ENCODE results near the gene RBBP4. TPM values are rescaled to one million over a fixed set of nuclear protein-coding genes. Genes with fewer than 3 reads are reported as not detected.

RBBP4 gene
- total and polyA plus RNA-seq, 2 of the 8 experiments (the other 6 are each of a cell fraction or from before 2014, with no cell fraction given), result 147 to 397 TPM

DNA sequence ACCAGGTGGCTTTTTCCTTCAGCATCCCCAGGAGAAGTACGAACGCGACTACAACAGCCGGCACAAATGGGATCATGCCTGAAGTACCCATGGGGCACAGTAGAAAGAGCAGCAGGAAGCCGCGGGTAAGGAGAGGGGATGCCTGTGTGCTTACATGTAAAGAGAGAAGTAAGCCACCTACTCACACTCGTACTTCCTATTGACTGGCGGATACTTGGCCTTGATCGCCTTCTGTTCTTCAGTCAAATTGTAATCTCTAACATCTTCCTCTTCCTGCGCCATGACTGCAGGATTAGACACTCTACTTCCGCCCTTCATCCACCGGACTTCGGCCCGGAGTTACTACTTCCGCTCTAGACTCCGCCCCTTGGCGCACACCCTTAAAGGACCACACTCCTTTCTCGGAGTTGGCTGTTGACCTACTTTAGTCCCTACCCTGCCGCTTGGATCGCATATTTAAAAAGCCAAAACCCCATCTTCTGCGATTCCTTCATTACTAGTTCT lies 708 bp upstream of the RBBP4 start, which contains the start of gene ZBTB8OS (continued):
- TF ChIP-seq EP300 (IDR thresholded peaks at IDR 0.05; ENCODE audit: borderline replicate concordance in 1 of 2, low read depth in 2 of 2, low read length in 2 of 2), result no peak
- no peak for TF ChIP-seq ZNF274 (IDR thresholded peaks at IDR 0.05; ENCODE audit: borderline replicate concordance, extremely low read depth, low read length)
- TF ChIP-seq KDM5A (IDR thresholded peaks at IDR 0.05; ENCODE audit: low read length), result peak; percentile 82; the same call in 1 of the 2 replicates
- no peak for TF ChIP-seq EGR1 (IDR thresholded peaks at IDR 0.05; ENCODE audit: borderline replicate concordance, low read depth, low read length)
- no peak for TF ChIP-seq BCL11A (IDR thresholded peaks at IDR 0.05; ENCODE audit: low read depth in 2 of 2, low read length in 2 of 2)
- TF ChIP-seq, protein P1, sequence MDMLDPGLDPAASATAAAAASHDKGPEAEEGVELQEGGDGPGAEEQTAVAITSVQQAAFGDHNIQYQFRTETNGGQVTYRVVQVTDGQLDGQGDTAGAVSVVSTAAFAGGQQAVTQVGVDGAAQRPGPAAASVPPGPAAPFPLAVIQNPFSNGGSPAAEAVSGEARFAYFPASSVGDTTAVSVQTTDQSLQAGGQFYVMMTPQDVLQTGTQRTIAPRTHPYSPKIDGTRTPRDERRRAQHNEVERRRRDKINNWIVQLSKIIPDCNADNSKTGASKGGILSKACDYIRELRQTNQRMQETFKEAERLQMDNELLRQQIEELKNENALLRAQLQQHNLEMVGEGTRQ (IDR thresholded peaks at IDR 0.05; ENCODE audit: low read length), result no peak
- TF ChIP-seq SIN3A (conservative IDR thresholded peaks at IDR 0.05 in 1 of 2, IDR thresholded peaks at IDR 0.05 in 1 of 2; ENCODE audit: low read depth in 1 of 2, low read length in 2 of 2), result peak; percentile 47 to 71; a peak in 1 of 4 replicates
- TF ChIP-seq POU5F1 (IDR thresholded peaks at IDR 0.05; ENCODE audit: low read depth, low read length), result no peak
- no peak for TF ChIP-seq RAD21 (IDR thresholded peaks at IDR 0.05 in 1 of 2, conservative IDR thresholded peaks at IDR 0.05 in 1 of 2; ENCODE audit: low read depth in 2 of 2, low read length in 2 of 2)
- TF ChIP-seq, protein P2, sequence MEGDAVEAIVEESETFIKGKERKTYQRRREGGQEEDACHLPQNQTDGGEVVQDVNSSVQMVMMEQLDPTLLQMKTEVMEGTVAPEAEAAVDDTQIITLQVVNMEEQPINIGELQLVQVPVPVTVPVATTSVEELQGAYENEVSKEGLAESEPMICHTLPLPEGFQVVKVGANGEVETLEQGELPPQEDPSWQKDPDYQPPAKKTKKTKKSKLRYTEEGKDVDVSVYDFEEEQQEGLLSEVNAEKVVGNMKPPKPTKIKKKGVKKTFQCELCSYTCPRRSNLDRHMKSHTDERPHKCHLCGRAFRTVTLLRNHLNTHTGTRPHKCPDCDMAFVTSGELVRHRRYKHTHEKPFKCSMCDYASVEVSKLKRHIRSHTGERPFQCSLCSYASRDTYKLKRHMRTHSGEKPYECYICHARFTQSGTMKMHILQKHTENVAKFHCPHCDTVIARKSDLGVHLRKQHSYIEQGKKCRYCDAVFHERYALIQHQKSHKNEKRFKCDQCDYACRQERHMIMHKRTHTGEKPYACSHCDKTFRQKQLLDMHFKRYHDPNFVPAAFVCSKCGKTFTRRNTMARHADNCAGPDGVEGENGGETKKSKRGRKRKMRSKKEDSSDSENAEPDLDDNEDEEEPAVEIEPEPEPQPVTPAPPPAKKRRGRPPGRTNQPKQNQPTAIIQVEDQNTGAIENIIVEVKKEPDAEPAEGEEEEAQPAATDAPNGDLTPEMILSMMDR (IDR thresholded peaks at IDR 0.05; ENCODE audit: control extremely low read depth in 1 of 3, insufficient read depth in 1 of 3, low read depth in 1 of 3, low read length in 3 of 3), result no peak
- no peak for TF ChIP-seq TCF12 (IDR thresholded peaks at IDR 0.05; ENCODE audit: low read depth, low read length)
- no peak for TF ChIP-seq CEBPB (IDR thresholded peaks at IDR 0.05; ENCODE audit: low read depth, low read length)
- no peak for TF ChIP-seq HDAC2 (IDR thresholded peaks at IDR 0.05; ENCODE audit: borderline replicate concordance in 1 of 2, low read depth in 2 of 2, low read length in 2 of 2)
- TF ChIP-seq BACH1 (IDR thresholded peaks at IDR 0.05; ENCODE audit: low read length), result no peak
- TF ChIP-seq EZH2 (IDR thresholded peaks at IDR 0.05; ENCODE audit: low read depth, low read length, severe bottlenecking), result no peak
- no peak for TF ChIP-seq SIRT6 (IDR thresholded peaks at IDR 0.05; ENCODE audit: low read length)
- no peak for TF ChIP-seq KDM1A (IDR thresholded peaks at IDR 0.05; ENCODE audit: borderline replicate concordance, low read length)
- no peak for TF ChIP-seq RBBP5 (IDR thresholded peaks at IDR 0.05; ENCODE audit: borderline replicate concordance, low read depth, low read length)
- TF ChIP-seq NRF1 (IDR thresholded peaks at IDR 0.05; ENCODE audit: low read depth, low read length), result no peak
- no peak for TF ChIP-seq MAFK (IDR thresholded peaks at IDR 0.05; ENCODE audit: low read depth, low read length)
- no peak for TF ChIP-seq JUND (IDR thresholded peaks at IDR 0.05; ENCODE audit: low read length)
